Raji (cell line): ENCODE results near the gene PRR27.

Experiments used
- POLR2A ChIP-seq: IDR thresholded peaks from 2 replicates; pipeline ENCODE4 v1.6.1; 2011; ENCODE audit warnings: low read depth, low read length, control low read depth; ENCODE audit not compliant: insufficient read depth

The PRR27 gene

DNA sequence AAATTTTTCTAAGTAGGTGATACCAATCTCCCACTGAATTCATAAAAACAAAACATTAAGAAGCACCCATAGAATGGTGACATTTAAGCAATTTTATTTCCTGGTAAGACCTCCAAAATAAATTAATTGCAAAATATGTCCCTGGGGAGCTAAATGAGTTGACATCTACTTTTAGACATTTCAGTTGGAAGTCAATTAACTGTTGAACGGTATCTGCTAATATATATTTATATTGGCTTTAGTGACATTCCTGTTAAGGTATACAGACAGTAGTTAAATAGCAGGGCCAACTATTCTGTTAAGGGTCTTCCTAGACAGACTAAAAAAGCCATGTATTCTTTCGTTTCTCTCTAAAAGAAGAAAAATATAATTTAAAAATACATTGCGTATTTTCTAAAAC, at the start of gene PRR27:
PRR27 (plus strand) TSS at position 301 of the 400 bp plus-strand sequence. CDS start 139 bp downstream, outside the sequence.
- TF ChIP-seq POLR2A, result no peak

DNA sequence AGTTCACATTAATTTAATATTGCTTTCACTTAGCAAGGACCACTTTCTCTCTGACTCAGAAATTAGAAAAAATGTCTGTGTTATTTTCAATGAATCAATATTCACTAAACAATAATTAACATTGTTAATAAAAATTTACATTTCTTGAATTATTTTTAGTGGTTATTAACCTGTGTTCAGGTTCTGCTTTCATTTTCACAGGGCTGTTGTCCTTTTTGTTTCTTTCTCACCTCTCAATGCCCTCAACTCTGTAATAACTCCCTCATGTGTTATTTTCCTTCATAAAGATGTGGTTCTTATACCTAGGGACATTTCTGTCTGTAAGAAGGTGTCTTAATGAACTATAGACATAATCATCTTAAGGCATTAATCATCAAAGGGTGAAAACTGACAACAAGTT, 43.1 kb upstream of the PRR27 start:
- no peak for TF ChIP-seq POLR2A

DNA sequence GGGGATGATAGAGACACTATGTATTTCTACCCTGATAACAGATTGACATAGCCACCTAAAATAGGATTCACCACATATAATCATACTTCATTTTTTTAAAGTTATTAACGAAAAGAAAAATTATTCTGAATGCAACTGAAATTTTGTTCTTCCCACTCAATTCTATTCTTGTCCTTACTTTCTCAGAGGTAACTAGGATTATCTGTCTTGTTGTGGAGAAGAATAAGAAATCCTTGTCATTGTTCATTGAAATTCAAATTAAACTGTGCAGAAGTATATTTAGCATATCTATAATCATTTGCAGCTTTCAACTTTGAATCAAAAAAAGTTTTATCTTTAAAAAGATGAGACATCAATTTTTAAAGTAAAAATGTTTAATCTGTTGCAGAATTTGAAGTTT, 40.4 kb upstream of the PRR27 start:
- TF ChIP-seq POLR2A, result no peak

DNA sequence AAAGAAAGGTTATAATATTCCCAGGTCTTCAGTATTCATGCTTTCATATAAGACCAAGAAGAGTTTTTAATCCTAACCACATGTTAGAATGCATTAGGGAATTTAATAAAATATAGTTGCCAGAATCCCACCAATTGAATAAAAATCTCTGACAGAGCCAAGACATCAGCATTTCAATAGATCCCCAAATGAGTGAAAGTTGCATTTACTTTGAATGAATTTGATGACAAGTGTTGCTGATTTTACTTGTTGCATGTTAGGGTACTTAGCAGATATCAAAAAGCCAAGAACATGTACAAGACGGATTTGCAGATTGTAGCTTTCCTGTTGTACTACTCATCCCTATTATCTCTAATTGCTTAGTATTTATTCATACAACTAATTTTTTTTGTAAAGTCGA, 39.9 kb upstream of the PRR27 start:
- no peak for TF ChIP-seq POLR2A

DNA sequence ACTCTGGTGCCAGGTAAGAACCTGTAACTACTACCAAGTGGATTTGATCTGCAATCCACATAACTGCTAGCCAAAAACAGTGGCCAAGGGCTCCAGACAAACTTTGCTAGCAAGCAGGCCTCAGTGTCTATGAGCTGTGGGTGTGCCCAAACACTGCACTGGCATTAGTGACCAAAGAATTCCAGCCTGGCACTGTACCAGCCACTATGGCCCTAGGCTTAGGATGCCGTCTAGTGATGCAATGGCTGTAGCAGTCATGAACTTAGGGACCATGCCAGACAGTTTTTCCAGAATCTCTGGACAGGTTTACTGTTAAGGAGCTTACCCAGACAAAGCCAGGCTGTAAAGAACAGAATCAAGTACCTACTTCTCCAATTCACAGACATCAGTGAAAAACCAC, 33.7 kb upstream of the PRR27 start:
- no peak for TF ChIP-seq POLR2A

DNA sequence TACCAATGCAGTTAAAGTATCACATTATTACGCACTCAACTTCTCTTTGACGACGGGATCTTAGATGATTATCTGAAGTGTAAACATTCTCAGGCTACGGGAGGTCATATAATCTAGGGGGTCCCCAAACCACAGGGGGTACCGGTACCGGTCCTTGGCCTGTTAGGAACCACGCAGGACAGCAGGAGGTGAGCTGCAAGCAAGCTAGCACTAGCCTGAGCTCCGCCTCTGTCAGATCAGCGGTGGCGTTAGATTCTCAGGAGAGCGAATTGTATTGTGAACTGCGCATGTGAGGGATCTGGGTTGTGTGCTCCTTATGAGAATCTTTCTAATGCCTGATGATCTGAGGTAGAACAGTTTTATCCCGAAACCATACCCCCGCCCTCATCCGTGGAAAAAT, 20.6 kb upstream of the PRR27 start:
- no peak for TF ChIP-seq POLR2A

DNA sequence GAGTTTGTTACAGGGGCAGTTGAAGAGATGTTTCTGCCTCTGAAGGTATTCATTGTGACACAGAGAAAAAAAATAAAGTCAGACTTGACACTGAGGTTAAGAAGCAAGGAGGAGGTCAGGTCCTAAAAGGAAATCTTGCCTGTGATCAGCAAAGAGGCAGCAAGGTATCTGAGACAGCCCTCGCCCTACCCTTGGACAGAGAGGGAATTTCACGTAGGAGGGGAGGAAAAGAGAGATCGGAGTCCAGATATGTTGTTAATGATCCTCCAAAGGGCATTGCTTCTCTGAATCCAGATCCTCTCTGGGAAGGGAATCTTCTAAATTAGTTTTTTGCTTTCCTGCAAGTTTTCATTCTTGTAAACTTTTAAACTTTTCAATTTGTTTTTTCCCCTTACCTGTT, 15.3 kb upstream of the PRR27 start:
- TF ChIP-seq POLR2A, result no peak

DNA sequence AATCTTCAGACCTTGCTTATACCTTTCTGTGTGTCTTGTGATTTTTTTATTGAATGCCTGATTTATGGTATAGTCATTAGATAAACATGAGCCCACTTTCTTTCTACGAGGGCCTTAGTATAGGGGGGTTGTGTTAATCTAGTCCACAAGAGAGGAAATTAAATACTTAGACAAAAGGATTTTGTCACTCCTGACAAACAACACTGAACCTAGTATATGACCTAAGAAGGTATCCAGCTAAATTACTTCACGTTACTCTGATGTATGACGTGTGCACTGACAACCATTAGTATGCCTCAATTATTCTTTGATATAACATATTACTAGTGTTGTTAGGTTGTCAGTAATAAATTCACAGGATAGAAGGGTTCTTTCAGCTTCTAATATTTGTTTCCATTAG, 2.8 kb upstream of the PRR27 start:
- no peak for TF ChIP-seq POLR2A

DNA sequence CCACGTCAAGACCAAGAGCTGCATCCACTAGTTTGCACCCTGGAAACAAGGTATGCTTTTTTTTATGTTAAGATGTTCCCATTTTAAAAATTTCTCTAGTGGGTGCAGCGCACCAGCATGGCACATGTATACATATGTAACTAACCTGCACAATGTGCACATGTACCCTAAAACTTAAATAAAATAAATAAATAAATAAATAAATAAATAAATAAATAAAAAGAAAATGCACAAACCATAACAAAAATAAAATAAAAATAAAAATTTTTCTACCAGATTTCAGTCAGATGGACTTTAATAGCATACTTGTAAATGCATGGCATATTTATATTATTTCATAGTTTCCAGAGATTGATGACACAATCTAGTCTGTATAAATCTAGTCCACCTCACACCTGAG, 1.9 kb upstream of the PRR27 start:
- no peak for TF ChIP-seq POLR2A

DNA sequence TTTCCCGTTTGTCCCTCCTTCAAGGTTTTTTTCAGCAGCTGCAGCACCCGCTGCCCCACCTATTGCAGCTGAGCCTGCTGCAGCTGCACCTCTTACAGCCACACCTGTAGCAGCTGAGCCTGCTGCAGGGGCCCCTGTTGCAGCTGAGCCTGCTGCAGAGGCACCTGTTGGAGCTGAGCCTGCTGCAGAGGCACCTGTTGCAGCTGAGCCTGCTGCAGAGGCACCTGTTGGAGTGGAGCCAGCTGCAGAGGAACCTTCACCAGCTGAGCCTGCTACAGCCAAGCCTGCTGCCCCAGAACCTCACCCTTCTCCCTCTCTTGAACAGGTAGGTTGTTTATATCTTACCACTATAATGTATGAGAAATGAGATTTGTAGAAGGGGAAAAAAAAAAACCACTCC, 4.5 kb downstream of the PRR27 start:
- TF ChIP-seq POLR2A, result no peak

DNA sequence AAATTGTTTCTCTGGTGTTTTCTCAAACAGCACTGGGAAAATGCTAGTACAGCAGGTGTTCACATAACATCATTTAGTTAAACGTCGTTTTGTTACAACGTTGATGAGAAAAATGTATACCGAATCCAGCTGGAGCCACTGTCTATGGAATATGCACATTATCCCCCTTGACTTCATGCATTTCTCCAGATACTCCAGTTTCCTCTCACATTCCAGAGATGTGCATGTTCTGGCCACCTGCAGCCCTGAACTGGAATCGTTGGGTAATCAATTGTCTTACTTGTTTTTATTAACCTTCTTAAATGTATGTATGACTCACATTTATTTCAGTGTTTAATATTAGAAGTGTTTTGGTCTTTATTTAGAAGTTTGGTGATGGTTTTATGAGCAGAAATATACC, 23.1 kb downstream of the PRR27 start:
- no peak for TF ChIP-seq POLR2A

DNA sequence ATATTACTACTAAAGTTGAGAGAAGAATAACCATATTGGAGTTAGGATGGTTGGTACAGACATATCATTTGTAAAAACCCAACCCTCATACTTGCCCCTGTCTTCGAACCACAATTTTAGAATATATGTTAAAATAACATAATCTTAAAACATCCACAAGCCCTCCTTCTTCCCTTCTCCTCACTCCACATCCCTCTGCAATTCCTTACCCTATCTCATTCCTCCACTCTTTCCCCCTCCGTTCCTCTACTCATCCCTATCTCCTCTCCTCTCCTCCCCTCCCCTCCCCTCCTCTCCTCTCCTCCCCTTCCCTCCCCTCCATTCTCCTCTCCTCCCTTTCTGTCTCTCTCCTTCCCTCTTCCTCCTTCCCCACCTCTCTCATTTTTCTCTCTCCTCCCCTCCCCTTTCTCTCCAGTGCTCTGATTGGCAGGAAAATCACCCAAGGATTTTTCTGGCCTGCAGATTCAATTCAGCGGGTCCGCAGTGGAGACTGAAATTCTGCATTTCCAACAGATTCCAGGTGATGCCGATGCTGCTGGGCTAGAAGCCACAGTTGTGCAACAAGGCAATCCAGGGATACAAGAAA, 24.1 kb downstream of the PRR27 start:
- TF ChIP-seq POLR2A, result no peak

DNA sequence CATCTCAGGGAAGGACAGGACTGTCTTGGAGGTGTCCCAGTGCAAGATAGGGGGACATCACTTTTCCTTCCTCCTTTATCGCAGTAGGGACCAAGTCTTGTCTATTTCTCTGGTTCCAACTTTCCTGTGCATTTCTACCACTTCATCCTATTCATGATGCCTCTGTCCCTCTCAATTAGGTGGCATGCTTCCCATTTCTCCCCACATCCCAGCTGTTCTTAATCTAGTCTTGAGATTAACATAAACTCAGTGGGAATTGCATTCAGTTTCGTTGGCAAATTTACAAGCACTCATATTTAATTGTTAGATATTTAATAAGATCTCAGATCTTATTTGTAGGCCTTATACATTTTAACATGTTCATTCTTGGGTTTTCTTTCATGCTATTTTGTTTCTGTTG, 25.8 kb downstream of the PRR27 start:
- no peak for TF ChIP-seq POLR2A

DNA sequence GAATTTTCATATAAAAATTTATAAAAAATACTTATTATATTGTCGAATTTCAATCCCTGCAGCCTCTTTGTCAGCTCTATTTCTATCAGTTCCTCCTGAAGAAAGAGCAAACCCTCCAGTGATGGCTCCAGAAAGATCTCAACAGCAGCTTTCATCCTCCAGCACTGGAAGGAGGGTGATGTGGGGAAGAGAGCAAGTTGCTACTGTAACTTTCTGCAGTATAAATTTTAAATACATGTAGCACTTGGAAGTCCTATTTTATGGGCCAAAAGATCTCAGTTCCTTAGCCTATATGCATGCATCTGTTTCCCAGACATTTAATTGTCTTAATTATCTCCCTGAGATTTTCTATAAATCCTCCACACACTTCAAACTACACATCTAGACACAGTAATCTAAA, 27.8 kb downstream of the PRR27 start:
- TF ChIP-seq POLR2A, result no peak

DNA sequence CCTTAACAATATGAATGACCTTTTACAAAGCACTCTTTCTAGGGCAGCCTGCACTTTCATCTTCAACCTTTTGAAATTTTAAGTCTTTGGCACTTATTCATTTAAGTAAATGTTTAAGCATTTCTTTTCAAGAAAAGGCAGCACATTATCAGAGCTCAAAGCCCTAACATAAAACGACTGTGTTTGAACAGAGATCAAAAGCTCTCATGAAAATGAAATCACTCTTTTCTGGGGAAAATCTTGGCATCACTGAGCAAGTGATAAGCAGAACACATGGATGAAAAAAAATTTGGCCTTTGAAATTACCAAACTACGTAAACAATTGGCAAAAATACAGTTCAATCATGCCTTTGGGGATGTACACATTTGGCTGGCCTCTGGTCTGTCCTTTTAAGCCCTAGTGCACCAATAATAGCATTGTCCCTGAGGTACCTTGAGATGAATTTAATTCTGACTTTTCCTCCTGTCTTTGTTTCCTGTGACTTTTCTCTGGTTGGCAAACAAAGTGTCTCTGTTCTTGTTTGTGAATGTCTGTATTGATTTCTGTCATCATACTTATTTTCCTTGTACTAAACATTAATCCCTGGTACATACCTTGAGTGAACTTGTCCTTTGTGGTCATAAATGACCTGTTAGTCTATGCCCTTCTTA, 28.6 kb downstream of the PRR27 start:
- no peak for TF ChIP-seq POLR2A

DNA sequence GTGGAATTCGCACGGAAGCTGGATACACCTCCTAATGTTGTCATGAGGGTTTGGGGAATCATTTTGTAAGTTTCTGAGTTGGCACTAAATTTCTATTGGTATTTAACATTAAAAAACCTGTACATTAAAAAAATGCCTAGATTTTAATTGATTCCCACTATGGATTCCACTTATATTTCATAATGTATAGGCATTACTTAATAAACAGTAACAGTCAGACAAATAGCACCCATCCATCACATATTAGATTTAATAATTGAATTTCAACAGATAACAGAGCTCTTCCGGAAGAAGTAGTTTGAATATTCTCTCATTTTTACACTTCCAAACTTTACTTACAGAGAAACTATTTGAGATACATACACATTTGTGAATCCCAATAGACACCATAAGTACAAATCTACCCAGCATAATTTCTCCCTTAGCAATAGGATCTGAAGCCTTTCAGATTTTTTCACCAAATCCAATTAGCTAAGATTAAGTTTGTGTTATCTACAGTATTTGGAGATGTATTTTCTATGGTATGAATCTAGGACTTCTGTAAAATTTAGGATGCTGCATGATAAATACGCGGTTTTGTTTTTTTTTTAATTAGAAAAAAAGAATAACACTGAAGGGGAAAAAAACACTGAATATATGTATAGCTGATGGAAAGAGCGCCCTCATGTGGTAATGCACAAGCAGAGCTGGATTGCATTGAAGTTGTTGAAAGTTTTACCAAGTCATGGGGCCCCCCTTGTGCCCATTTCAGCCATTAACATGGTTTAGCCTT, 29.3 kb downstream of the PRR27 start:
- TF ChIP-seq POLR2A, result no peak
